K562 (cell line): ENCODE data around the gene ZNF787. TPM values are rescaled to one million over a fixed set of nuclear protein-coding genes. Genes with fewer than 3 reads are reported as not detected.

Source experiments
- ARHGAP35 ChIP-seq: fragments of 450-650 bp; IDR thresholded peaks from 2 replicates; pipeline ENCODE4 v1.6.1; 2018; ENCODE audit not compliant: partially characterized antibody
- CBFA2T3 ChIP-seq: fragments of 450-650 bp; IDR thresholded peaks from 2 replicates; pipeline ENCODE4 v1.6.1; 2017
- DACH1 ChIP-seq: fragments of 450-650 bp; IDR thresholded peaks from 2 replicates; pipeline ENCODE4 v1.6.1; 2018; ENCODE audit not compliant: partially characterized antibody
- ERF ChIP-seq: fragments of 450-650 bp; formaldehyde crosslinking; IDR thresholded peaks from 2 replicates; pipeline ENCODE4 v1.4.0; 2020; ENCODE audit warnings: mild to moderate bottlenecking, mixed read lengths
- FIP1L1 ChIP-seq: fragments of 200-400 bp; formaldehyde crosslinking; IDR thresholded peaks from 2 replicates; pipeline ENCODE4 v1.6.1; 2018; ENCODE audit warnings: mild to moderate bottlenecking, low read depth, low read length; ENCODE audit not compliant: poor library complexity, severe bottlenecking
- HDAC1 ChIP-seq, 2 experiments: fragments of 450-650 bp; IDR thresholded peaks; 2 replicates each; pipeline ENCODE4 v1.6.1; 2016 to 2017; ENCODE audit warnings: inconsistent platforms in 1 of 2, mild to moderate bottlenecking in 1 of 2, moderate library complexity in 1 of 2
- HIVEP1 ChIP-seq: fragments of 250-450 bp; sonication (Bioruptor Pico); IDR thresholded peaks from 2 replicates; pipeline ENCODE4 v1.4.0; 2020; ENCODE audit warnings: mild to moderate bottlenecking
- HMBOX1 ChIP-seq: sonication (generic); IDR thresholded peaks from 2 replicates; pipeline ENCODE4 v1.6.1; 2016
- JUNB ChIP-seq: fragments of 450-650 bp; formaldehyde crosslinking; conservative IDR thresholded peaks from 2 replicates; pipeline ENCODE4 v1.4.0; 2020; ENCODE audit warnings: mild to moderate bottlenecking
- KAT2B ChIP-seq: IDR thresholded peaks from one replicate; pipeline ENCODE4 v1.6.1; 2012; ENCODE audit warnings: low read depth, mild to moderate bottlenecking, control low read depth, inconsistent platforms, low read length, moderate library complexity
- MCM7 ChIP-seq, 2 experiments: fragments of 450-650 bp; IDR thresholded peaks; 2 replicates each; pipeline ENCODE4 v1.6.1; 2016 to 2018
- NEUROD1 ChIP-seq: fragments of 150-350 bp; IDR thresholded peaks from 2 replicates; pipeline ENCODE4 v1.6.1; 2014; ENCODE audit warnings: borderline replicate concordance, low read length, low read depth; ENCODE audit not compliant: partially characterized antibody
- PHB ChIP-seq: fragments of 250-450 bp; sonication (Bioruptor Pico); IDR thresholded peaks from 2 replicates; pipeline ENCODE4 v1.5.0; 2021
- SMAD3 ChIP-seq: fragments of 450-650 bp; formaldehyde crosslinking; conservative IDR thresholded peaks from 2 replicates; pipeline ENCODE4 v1.4.0; 2020; ENCODE audit warnings: mild to moderate bottlenecking
- STAT5A ChIP-seq: IDR thresholded peaks from 2 replicates; pipeline ENCODE4 v1.6.1; 2012; ENCODE audit warnings: low read length, inconsistent platforms, borderline replicate concordance
- TCF7L2 ChIP-seq: fragments of 150-350 bp; IDR thresholded peaks from 2 replicates; pipeline ENCODE4 v1.6.1; 2016; ENCODE audit warnings: low read depth, mild to moderate bottlenecking, low read length, moderate library complexity
- ZBTB7A ChIP-seq: IDR thresholded peaks from 2 replicates; pipeline ENCODE4 v1.6.1; 2011; ENCODE audit warnings: low read depth, mild to moderate bottlenecking, low read length, moderate library complexity, borderline replicate concordance; ENCODE audit not compliant: control insufficient read depth
- ZNF140 ChIP-seq: fragments of 250-450 bp; sonication (Bioruptor Pico); IDR thresholded peaks from 2 replicates; pipeline ENCODE4 v1.8.0; 2021; ENCODE audit warnings: moderate library complexity, mild to moderate bottlenecking, inconsistent platforms
- ZNF707 ChIP-seq: fragments of 250-450 bp; sonication (Bioruptor Pico); conservative IDR thresholded peaks from 2 replicates; pipeline ENCODE4 v1.8.0; 2022; ENCODE audit warnings: inconsistent platforms, mild to moderate bottlenecking, moderate library complexity
- ZNF740 ChIP-seq, 3 experiments: fragments of 200-800 bp in 1 of 3; sonication (Bioruptor generic) in 1 of 3; sonication (generic) in 1 of 3; formaldehyde crosslinking in 1 of 3; IDR thresholded peaks; 2 replicates each; pipeline versions ENCODE4 v1.6.1 to v1.8.0; 2016 to 2022; ENCODE audit warnings: mild to moderate bottlenecking in 2 of 3, missing compliant biosample characterization in 2 of 3, missing genetic modification characterization in 2 of 3, missing genetic modification reagents in 1 of 3
- polyA plus RNA-seq, 8 experiments: library from polyadenylated mRNA; depleted of rRNA in 4 of 8; stranded (reverse) in 5 of 8; unstranded in 3 of 8; fragments of >200 nt; fragmentation: Nextera tagmentation in 2 of 8; fragmentation: Illumina TruSeq in 1 of 8; extraction: Ambion mirVana in 2 of 8; extraction: Trizol in 1 of 8; gene quantifications; 2 replicates each; pipeline versions ENCODE4 v1.2.1 to v1.2.3, GENCODE V29; 2011 to 2014; ENCODE audit warnings: inconsistent platforms in 1 of 8, missing spikeins in 1 of 8
- total RNA-seq, 7 experiments: library from RNA; depleted of rRNA in 6 of 7; stranded (reverse); fragments of >200 nt in 6 of 7; fragmentation: Illumina TruSeq in 2 of 7; extraction: Trizol in 2 of 7; gene quantifications; 2 replicates each; pipeline versions ENCODE4 v1.2.1 to v1.2.3, GENCODE V29; 2011 to 2021; ENCODE audit warnings: low replicate concordance in 1 of 7
- TF ChIP-seq, protein P1 (sequence below): sonication (generic); formaldehyde crosslinking; IDR thresholded peaks from 2 replicates; pipeline ENCODE4 v1.5.0; 2020; ENCODE audit warnings: missing genetic modification reagents
- TF ChIP-seq, protein P2 (sequence below): fragments of 450-650 bp; formaldehyde crosslinking; IDR thresholded peaks from 2 replicates; pipeline ENCODE4 v1.4.0; 2020; ENCODE audit warnings: mild to moderate bottlenecking, moderate library complexity

Gene ZNF787
- total and polyA plus RNA-seq, 9 of the 15 experiments (the other 6 are each of a cell fraction or from before 2014, with no cell fraction given): 0.45 to 77.6 (median 7.3) TPM

DNA sequence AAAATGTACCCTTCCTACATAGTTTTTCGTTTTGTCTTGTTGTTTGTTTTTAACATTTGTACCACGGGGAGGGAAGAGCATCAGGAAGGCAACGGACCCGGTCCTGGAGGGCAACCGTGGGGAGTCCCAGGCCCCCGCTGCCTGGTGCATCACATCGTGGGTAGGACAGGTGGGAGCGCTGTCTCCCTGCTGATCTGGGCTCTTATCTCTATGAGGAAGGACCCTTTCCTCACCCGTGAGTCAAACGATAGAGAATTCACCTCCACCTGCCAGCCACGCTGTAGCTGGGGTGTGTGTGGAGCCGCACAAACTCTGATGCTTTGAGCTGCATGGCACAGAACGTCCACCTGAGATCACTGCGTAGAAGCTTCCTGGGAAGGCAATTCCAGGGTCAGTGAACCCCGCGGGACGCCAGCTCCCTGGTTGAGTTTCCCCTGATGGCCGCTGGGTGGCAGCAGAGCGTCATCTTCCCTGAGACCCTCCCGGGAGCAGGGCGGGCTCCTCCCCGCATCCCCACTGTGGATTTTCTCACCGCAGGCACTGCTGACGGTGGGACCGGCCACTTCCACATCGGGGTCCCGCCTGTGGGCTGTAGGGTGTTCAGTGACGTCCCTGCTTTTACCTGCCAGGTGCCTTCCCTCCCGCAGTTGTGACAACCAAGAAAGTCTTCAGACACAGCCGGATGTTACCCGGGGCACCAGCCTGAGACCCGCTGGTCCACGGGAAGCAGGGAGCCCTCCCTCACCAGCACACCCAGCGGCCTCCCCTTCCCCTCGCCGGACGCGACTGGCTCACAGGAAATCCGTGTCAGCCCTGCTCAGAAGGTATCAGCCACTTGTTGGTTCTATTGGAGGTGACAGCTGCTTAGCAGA is 54.7 kb downstream of the ZNF787 start (continued):
- TF ChIP-seq DACH1 (no peak), FIP1L1 (no peak), ZBTB7A (peak; percentile 59; the same call in 1 of the 2 replicates), JUNB (CRISPR knock-in tag) (no peak), HIVEP1 (CRISPR knock-in tag) (no peak), ZNF707 (no peak), ZNF740 (CRISPR knock-in tag; IDR thresholded peaks at IDR 0.05) (no peak), ZNF740 (tag; IDR thresholded peaks at IDR 0.05) (no peak), PHB (CRISPR knock-in tag) (no peak), TCF7L2 (no peak), ERF (CRISPR knock-in tag) (no peak), STAT5A (no peak), SMAD3 (CRISPR knock-in tag) (no peak), ARHGAP35 (no peak), NEUROD1 (no peak), HDAC1 (IDR thresholded peaks at IDR 0.05) (no peak), KAT2B (no peak), MCM7 (IDR thresholded peaks at IDR 0.05) (no peak), CBFA2T3 (no peak), ZNF140 (no peak), HMBOX1 (no peak)
- TF ChIP-seq, protein P1, sequence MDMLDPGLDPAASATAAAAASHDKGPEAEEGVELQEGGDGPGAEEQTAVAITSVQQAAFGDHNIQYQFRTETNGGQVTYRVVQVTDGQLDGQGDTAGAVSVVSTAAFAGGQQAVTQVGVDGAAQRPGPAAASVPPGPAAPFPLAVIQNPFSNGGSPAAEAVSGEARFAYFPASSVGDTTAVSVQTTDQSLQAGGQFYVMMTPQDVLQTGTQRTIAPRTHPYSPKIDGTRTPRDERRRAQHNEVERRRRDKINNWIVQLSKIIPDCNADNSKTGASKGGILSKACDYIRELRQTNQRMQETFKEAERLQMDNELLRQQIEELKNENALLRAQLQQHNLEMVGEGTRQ (CRISPR knock-in tag): no peak
- TF ChIP-seq, protein P2, sequence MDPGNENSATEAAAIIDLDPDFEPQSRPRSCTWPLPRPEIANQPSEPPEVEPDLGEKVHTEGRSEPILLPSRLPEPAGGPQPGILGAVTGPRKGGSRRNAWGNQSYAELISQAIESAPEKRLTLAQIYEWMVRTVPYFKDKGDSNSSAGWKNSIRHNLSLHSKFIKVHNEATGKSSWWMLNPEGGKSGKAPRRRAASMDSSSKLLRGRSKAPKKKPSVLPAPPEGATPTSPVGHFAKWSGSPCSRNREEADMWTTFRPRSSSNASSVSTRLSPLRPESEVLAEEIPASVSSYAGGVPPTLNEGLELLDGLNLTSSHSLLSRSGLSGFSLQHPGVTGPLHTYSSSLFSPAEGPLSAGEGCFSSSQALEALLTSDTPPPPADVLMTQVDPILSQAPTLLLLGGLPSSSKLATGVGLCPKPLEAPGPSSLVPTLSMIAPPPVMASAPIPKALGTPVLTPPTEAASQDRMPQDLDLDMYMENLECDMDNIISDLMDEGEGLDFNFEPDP (CRISPR knock-in tag): no peak
